WI38 (cell line): Measurements from ENCODE around the gene F2.

Experiments used
- H3K4me3 ChIP-seq: 2 replicates; pipeline ENCODE4 v1.5.1; 2011; ENCODE audit warnings: low read depth, mild to moderate bottlenecking, control low read depth, low read length
- CTCF ChIP-seq: IDR thresholded peaks from 2 replicates; pipeline ENCODE4 v1.5.1; 2012; ENCODE audit warnings: low read depth, mild to moderate bottlenecking, control low read depth, low read length

The F2 gene

GRCh38 chr11:46737699-46738098 is 18.7 kb downstream of the F2 start:
- H3K4me3 ChIP-seq = no peak overlapping the region
- TF ChIP-seq CTCF = no peak

GRCh38 chr11:46738887-46739286 is 19.9 kb downstream of the F2 start:
- TF ChIP-seq CTCF = no peak
- no peak overlapping the region for H3K4me3 ChIP-seq

- TF ChIP-seq CTCF = no peak
Observed at GRCh38 chr11:46741600-46742484, 22.8 kb downstream of the F2 start.

GRCh38 chr11:46743043-46743442 is 24.0 kb downstream of the F2 start:
- no peak for TF ChIP-seq CTCF
- no peak overlapping the region for H3K4me3 ChIP-seq

More at GRCh38 chr11:46741600-46742484, 22.8 kb downstream of the F2 start:
- no peak overlapping the region for H3K4me3 ChIP-seq

GRCh38 chr11:46743693-46744339 is 24.8 kb downstream of the F2 start:
- H3K4me3 ChIP-seq = no peak overlapping the region
- no peak for TF ChIP-seq CTCF

- H3K4me3 ChIP-seq = no peak overlapping the region
- no peak for TF ChIP-seq CTCF
Observed at GRCh38 chr11:46745328-46745727, 26.3 kb downstream of the F2 start.

GRCh38 chr11:46745995-46746394 is 27.0 kb downstream of the F2 start:
- no peak overlapping the region for H3K4me3 ChIP-seq
- no peak for TF ChIP-seq CTCF
